IMR-90 (cell line): Measurements from ENCODE around the gene GNAZ. TPM values are rescaled to one million over a fixed set of nuclear protein-coding genes. Genes with fewer than 3 reads are reported as not detected.

ENCODE experiments used
- ATAC-seq: fragments of 200-7000 bp; cut with Tn5 transposase; 2 replicates; pipeline ENCODE4 v1.9.1; 2020; ENCODE audit warnings: low read depth, mild to moderate bottlenecking, moderate library complexity
- BruUV-seq: library from RNA; stranded (reverse); fragments of 400-500 nt; replicated peaks from 2 replicates; lab custom pipeline; 2021; lab: Mats Ljungman, UMichigan
- CTCF ChIA-PET: fragments of 300-600 bp; formaldehyde crosslinking; extraction: SDS; loops from one replicate; lab custom pipeline; 2021; ENCODE audit warnings: antibody characterized with exemption; lab: Yijun Ruan, JAX
- POLR2A ChIA-PET: fragments of 300-600 bp; sonication (Branson Sonifier 250); formaldehyde crosslinking; loops from one replicate; lab custom pipeline; 2022; ENCODE audit warnings: antibody characterized with exemption; ENCODE audit not compliant: unreplicated experiment; lab: Charles Lee
- DNase-seq: peaks from one replicate; pipeline ENCODE4 v3.0.0; 2013
- H2AFZ ChIP-seq: replicated peaks from 2 replicates; pipeline ENCODE3; 2013; ENCODE audit warnings: low read length, mild to moderate bottlenecking; ENCODE audit not compliant: poor library complexity
- H2AK5ac ChIP-seq: 2 replicates; pipeline ENCODE4 v1.6.1; 2013; ENCODE audit warnings: low read depth, low read length, inconsistent platforms
- H2AK9ac ChIP-seq: replicated peaks from 2 replicates; pipeline ENCODE3; 2013; ENCODE audit warnings: mild to moderate bottlenecking, low read depth, low read length, moderate library complexity; ENCODE audit not compliant: poor library complexity
- H2BK120ac ChIP-seq: 2 replicates; pipeline ENCODE4 v1.6.1; 2013; ENCODE audit warnings: low read depth, low read length, inconsistent platforms
- H2BK15ac ChIP-seq: 3 replicates; pipeline ENCODE4 v1.6.1; 2013; ENCODE audit warnings: low read depth, low read length, inconsistent platforms
- H2BK20ac ChIP-seq: 2 replicates; pipeline ENCODE4 v1.6.1; 2013; ENCODE audit warnings: low read depth, mild to moderate bottlenecking, inconsistent platforms, low read length, moderate library complexity
- H2BK5ac ChIP-seq: 2 replicates; pipeline ENCODE4 v1.6.1; 2013; ENCODE audit warnings: mild to moderate bottlenecking, low read depth, low read length, inconsistent platforms; ENCODE audit not compliant: poor library complexity, severe bottlenecking
- H3K14ac ChIP-seq: replicated peaks from 2 replicates; pipeline ENCODE4 v1.6.1; 2013; ENCODE audit warnings: low read depth, low read length, inconsistent platforms
- H3K18ac ChIP-seq: 2 replicates; pipeline ENCODE4 v1.6.1; 2013; ENCODE audit warnings: low read depth, low read length, control low read depth
- H3K23ac ChIP-seq: 2 replicates; pipeline ENCODE4 v1.6.1; 2013; ENCODE audit warnings: low read depth, low read length, inconsistent platforms
- H3K27ac ChIP-seq: 2 replicates; pipeline ENCODE4 v1.5.1; 2013; ENCODE audit warnings: mild to moderate bottlenecking, control low read depth, low read length; ENCODE audit not compliant: insufficient read depth
- H3K27me3 ChIP-seq: 2 replicates; pipeline ENCODE4 v1.6.1; 2013; ENCODE audit warnings: low read length; ENCODE audit not compliant: control insufficient read depth, insufficient read depth
- H3K36me3 ChIP-seq: 2 replicates; pipeline ENCODE4 v1.6.1; 2013; ENCODE audit warnings: low read length, mixed read lengths; ENCODE audit not compliant: control insufficient read depth, insufficient read depth
- H3K4ac ChIP-seq: 2 replicates; pipeline ENCODE4 v1.6.1; 2013; ENCODE audit warnings: low read depth, low read length, inconsistent platforms
- H3K4me1 ChIP-seq: 2 replicates; pipeline ENCODE4 v1.6.1; 2013; ENCODE audit warnings: low read length, mixed read lengths; ENCODE audit not compliant: control insufficient read depth, insufficient read depth
- H3K4me2 ChIP-seq: 2 replicates; pipeline ENCODE4 v1.6.1; 2013; ENCODE audit warnings: low read depth, mild to moderate bottlenecking, control low read depth, low read length, moderate library complexity
- H3K4me3 ChIP-seq: 2 replicates; pipeline ENCODE4 v1.5.1; 2013; ENCODE audit warnings: low read depth, mild to moderate bottlenecking, control low read depth, low read length, moderate library complexity; ENCODE audit not compliant: insufficient read depth
- H3K56ac ChIP-seq: 2 replicates; pipeline ENCODE4 v1.6.1; 2013; ENCODE audit warnings: low read length, inconsistent platforms; ENCODE audit not compliant: insufficient read depth; ENCODE audit errors: extremely low read depth
- H3K79me1 ChIP-seq, 2 experiments: 2 replicates each; pipeline ENCODE4 v1.6.1; 2013; ENCODE audit warnings: low read length in 2 of 2, inconsistent platforms in 1 of 2, low read depth in 1 of 2
- H3K9ac ChIP-seq: 2 replicates; pipeline ENCODE4 v1.6.1; 2013; ENCODE audit warnings: low read depth, low read length, control low read depth
- H3K9me1 ChIP-seq: 2 replicates; pipeline ENCODE4 v1.6.1; 2013; ENCODE audit warnings: low read length, inconsistent platforms; ENCODE audit not compliant: insufficient read depth
- H3K9me3 ChIP-seq: 2 replicates; pipeline ENCODE4 v1.6.1; 2013; ENCODE audit warnings: low read length; ENCODE audit not compliant: control insufficient read depth, insufficient read depth
- H4K20me1 ChIP-seq: 2 replicates; pipeline ENCODE4 v1.6.1; 2013; ENCODE audit warnings: low read length, inconsistent platforms; ENCODE audit not compliant: insufficient read depth
- H4K5ac ChIP-seq: 2 replicates; pipeline ENCODE4 v1.6.1; 2013; ENCODE audit warnings: mild to moderate bottlenecking, low read depth, low read length, control low read depth
- H4K8ac ChIP-seq, 2 experiments: 2 replicates each; pipeline ENCODE4 v1.6.1; 2013; ENCODE audit warnings: low read depth in 2 of 2, low read length in 2 of 2, control low read depth in 1 of 2, inconsistent platforms in 1 of 2
- H4K91ac ChIP-seq: 2 replicates; pipeline ENCODE4 v1.6.1; 2013; ENCODE audit warnings: low read depth, low read length, inconsistent platforms; ENCODE audit not compliant: insufficient read depth
- CEBPB ChIP-seq: IDR thresholded peaks from 2 replicates; pipeline ENCODE4 v1.6.1; 2012; ENCODE audit warnings: low read depth, low read length, improper control_type of control experiment
- CHD1 ChIP-seq: IDR thresholded peaks from 2 replicates; pipeline ENCODE4 v1.6.1; 2012; ENCODE audit warnings: low read depth, low read length, improper control_type of control experiment
- FOS ChIP-seq: fragments of 150-350 bp; IDR thresholded peaks from 2 replicates; pipeline ENCODE4 v1.6.1; 2016; ENCODE audit warnings: low read depth, low read length
- MAFK ChIP-seq: IDR thresholded peaks from 2 replicates; pipeline ENCODE4 v1.6.1; 2012; ENCODE audit warnings: low read depth, low read length, improper control_type of control experiment
- MAZ ChIP-seq: IDR thresholded peaks from 2 replicates; pipeline ENCODE4 v1.6.1; 2012; ENCODE audit warnings: low read depth, mild to moderate bottlenecking, low read length, improper control_type of control experiment, moderate library complexity, borderline replicate concordance
- MXI1 ChIP-seq: IDR thresholded peaks from 2 replicates; pipeline ENCODE4 v1.6.1; 2012; ENCODE audit warnings: low read depth, mild to moderate bottlenecking, low read length, moderate library complexity, borderline replicate concordance
- NFE2L2 ChIP-seq: fragments of 150-350 bp; IDR thresholded peaks from 2 replicates; pipeline ENCODE4 v1.6.1; 2016; ENCODE audit warnings: low read depth, mild to moderate bottlenecking, low read length
- POLR2A ChIP-seq: IDR thresholded peaks from 2 replicates; pipeline ENCODE4 v1.6.1; 2012; ENCODE audit warnings: mild to moderate bottlenecking, low read depth, low read length
- RAD21 ChIP-seq: IDR thresholded peaks from 2 replicates; pipeline ENCODE4 v1.6.1; 2012; ENCODE audit warnings: low read length, improper control_type of control experiment
- RCOR1 ChIP-seq: IDR thresholded peaks from 2 replicates; pipeline ENCODE4 v1.6.1; 2012; ENCODE audit warnings: mild to moderate bottlenecking, low read length, improper control_type of control experiment; ENCODE audit not compliant: insufficient replicate concordance
- RFX5 ChIP-seq: IDR thresholded peaks from 2 replicates; pipeline ENCODE4 v1.8.0; 2012; ENCODE audit warnings: low read depth, mild to moderate bottlenecking, low read length, moderate library complexity
- SMC3 ChIP-seq: fragments of 150-350 bp; IDR thresholded peaks from 2 replicates; pipeline ENCODE4 v1.6.1; 2016; ENCODE audit warnings: low read depth, mild to moderate bottlenecking, antibody characterized with exemption, low read length, moderate library complexity
- USF2 ChIP-seq: fragments of 150-350 bp; IDR thresholded peaks from 2 replicates; pipeline ENCODE4 v1.6.1; 2017; ENCODE audit warnings: mild to moderate bottlenecking, antibody characterized with exemption, low read length, low read depth
- WGBS, 2 experiments: methylation state at CpG; one replicate each; pipeline versions ENCODE4 v1.1.5 to v1.1.7; 2013; ENCODE audit warnings: missing lambda C conversion rate in 2 of 2; ENCODE audit not compliant: insufficient read length in 1 of 2; ENCODE audit errors: extremely low coverage in 2 of 2; 5-methylcytosine and 5-hydroxymethylcytosine counted together
- dilution Hi-C: fragments of 300-500 bp; cut with HindIII; formaldehyde crosslinking; loops from one replicate; pipeline ENCODE4 v1.14.3; 2018; ENCODE audit warnings: low sequenced_read_pairs; ENCODE audit not compliant: unreplicated experiment
- in situ Hi-C: fragments of 300-500 bp; cut with MboI; formaldehyde crosslinking; loops from 3 replicates; pipeline ENCODE4 v1.14.3; 2019; ENCODE audit warnings: low sequenced_read_pairs, inconsistent platforms, mixed read lengths
- intact Hi-C: fragments of 100-400 bp; cut with micrococcal nuclease; formaldehyde crosslinking; loops from 2 replicates; pipeline ENCODE4 v1.10.0; 2022
- polyA plus RNA-seq, 3 experiments: library from polyadenylated mRNA; depleted of rRNA; stranded (reverse); fragments of >200 nt; gene quantifications; 2 replicates each; pipeline ENCODE4 v1.2.3, GENCODE V29; 2012; ENCODE audit warnings: low replicate concordance in 1 of 3
- total RNA-seq: library from RNA; depleted of rRNA; stranded (reverse); fragments of >200 nt; gene quantifications from 2 replicates; pipeline ENCODE4 v1.2.3, GENCODE V29; 2012
- TF ChIP-seq, protein P1 (sequence below): fragments of 150-350 bp; IDR thresholded peaks from 2 replicates; pipeline ENCODE4 v1.6.1; 2016; ENCODE audit warnings: low read depth, mild to moderate bottlenecking, low read length, moderate library complexity, borderline replicate concordance
- TF ChIP-seq, protein P2 (sequence below): conservative IDR thresholded peaks from 2 replicates; pipeline ENCODE4 v1.5.1; 2012; ENCODE audit warnings: mild to moderate bottlenecking, low read depth, low read length, improper control_type of control experiment

The GNAZ gene
- total and polyA plus RNA-seq, 2 of the 4 experiments (the other 2 are of a cell fraction) = 1.5 to 2.5 TPM

- intact Hi-C loops (loop anchor here (10.0 kb wide), 1 partner anchor 673 kb away; no protein-coding TSS in a partner anchor), dilution Hi-C loops (no loop called here)
- CTCF ChIA-PET = no interaction called here
Measured at GRCh38 chr22:23137468-23137867, 67.1 kb downstream of the GNAZ start.

More at GRCh38 chr22:23137468-23137867, 67.1 kb downstream of the GNAZ start:
- H3K18ac ChIP-seq = no peak overlapping the region
- in situ Hi-C loops = no loop called here
- H2BK20ac ChIP-seq = no peak overlapping the region
- no peak overlapping the region for H3K14ac ChIP-seq
- H2BK5ac ChIP-seq = no peak overlapping the region
- H2BK15ac ChIP-seq = no peak overlapping the region
- no peak overlapping the region for H4K91ac ChIP-seq
- H3K4me3 ChIP-seq = no peak overlapping the region
- 0 out of 2 replicates have a peak, but pooled peaks cover 4% of the 10 kb centered on the region for H3K4me1 ChIP-seq
- no peak for DNase-seq
- no peaks in the 10 kb centered on the region for H3K79me1 ChIP-seq
- H2BK120ac ChIP-seq = no peak overlapping the region
- H3K4me2 ChIP-seq = no peak overlapping the region
- POLR2A ChIA-PET = no interaction called here
- H4K5ac ChIP-seq = no peak overlapping the region
- no peak overlapping the region for H3K23ac ChIP-seq
- H2AFZ ChIP-seq = no peak overlapping the region
- no TSS peak for BruUV-seq
- no peak overlapping the region for H4K8ac ChIP-seq
- H3K27ac ChIP-seq = no peak overlapping the region
- H3K9me3 ChIP-seq = no peaks in the 10 kb centered on the region
- no peak overlapping the region for H2AK9ac ChIP-seq
- no peak overlapping the region for H2AK5ac ChIP-seq
- no peak overlapping the region for H3K9ac ChIP-seq
- no peak overlapping the region for H3K56ac ChIP-seq
- H3K4ac ChIP-seq = no peak overlapping the region
- H4K20me1 ChIP-seq = no peaks in the 10 kb centered on the region
- no peaks in the 10 kb centered on the region for H3K9me1 ChIP-seq
- TF ChIP-seq SMC3 (no peak), RAD21 (no peak), MAZ (no peak), MAFK (no peak), FOS (no peak), CEBPB (no peak), USF2 (no peak), POLR2A (no peak), CHD1 (no peak), RFX5 (no peak), MXI1 (no peak), NFE2L2 (no peak), RCOR1 (no peak)
- TF ChIP-seq, protein P1, sequence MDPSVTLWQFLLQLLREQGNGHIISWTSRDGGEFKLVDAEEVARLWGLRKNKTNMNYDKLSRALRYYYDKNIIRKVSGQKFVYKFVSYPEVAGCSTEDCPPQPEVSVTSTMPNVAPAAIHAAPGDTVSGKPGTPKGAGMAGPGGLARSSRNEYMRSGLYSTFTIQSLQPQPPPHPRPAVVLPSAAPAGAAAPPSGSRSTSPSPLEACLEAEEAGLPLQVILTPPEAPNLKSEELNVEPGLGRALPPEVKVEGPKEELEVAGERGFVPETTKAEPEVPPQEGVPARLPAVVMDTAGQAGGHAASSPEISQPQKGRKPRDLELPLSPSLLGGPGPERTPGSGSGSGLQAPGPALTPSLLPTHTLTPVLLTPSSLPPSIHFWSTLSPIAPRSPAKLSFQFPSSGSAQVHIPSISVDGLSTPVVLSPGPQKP = no peak
- TF ChIP-seq, protein P2, sequence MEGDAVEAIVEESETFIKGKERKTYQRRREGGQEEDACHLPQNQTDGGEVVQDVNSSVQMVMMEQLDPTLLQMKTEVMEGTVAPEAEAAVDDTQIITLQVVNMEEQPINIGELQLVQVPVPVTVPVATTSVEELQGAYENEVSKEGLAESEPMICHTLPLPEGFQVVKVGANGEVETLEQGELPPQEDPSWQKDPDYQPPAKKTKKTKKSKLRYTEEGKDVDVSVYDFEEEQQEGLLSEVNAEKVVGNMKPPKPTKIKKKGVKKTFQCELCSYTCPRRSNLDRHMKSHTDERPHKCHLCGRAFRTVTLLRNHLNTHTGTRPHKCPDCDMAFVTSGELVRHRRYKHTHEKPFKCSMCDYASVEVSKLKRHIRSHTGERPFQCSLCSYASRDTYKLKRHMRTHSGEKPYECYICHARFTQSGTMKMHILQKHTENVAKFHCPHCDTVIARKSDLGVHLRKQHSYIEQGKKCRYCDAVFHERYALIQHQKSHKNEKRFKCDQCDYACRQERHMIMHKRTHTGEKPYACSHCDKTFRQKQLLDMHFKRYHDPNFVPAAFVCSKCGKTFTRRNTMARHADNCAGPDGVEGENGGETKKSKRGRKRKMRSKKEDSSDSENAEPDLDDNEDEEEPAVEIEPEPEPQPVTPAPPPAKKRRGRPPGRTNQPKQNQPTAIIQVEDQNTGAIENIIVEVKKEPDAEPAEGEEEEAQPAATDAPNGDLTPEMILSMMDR = no peak
- no peak for ATAC-seq
- H3K36me3 ChIP-seq = no peaks in the 10 kb centered on the region
- H3K27me3 ChIP-seq = peaks cover 8% of the 10 kb centered on the region
- WGBS, 2 experiments = no CpG with 5 or more reads among the region's 3 CpGs
